ENCODE data around the gene STAG3.
"Not testable (repeated sequence)": the region's sequence is repeated elsewhere in the genome, so short reads cannot be mapped to it uniquely, and the experiment has no call there.

Gene STAG3

GRCh38 chr7:100173806-100174495 is 3.8 kb upstream of the STAG3 start:
- DNase-seq: no peak

GRCh38 chr7:100174582-100174981 is 3.1 kb upstream of the STAG3 start:
- DNase-seq: no peak

- no peak for DNase-seq
Observed at GRCh38 chr7:100175296-100175935, 2.3 kb upstream of the STAG3 start.

GRCh38 chr7:100176096-100177044 is 1.3 kb upstream of the STAG3 start:
- no peak for DNase-seq

- DNase-seq: not testable (repeated sequence)
Observed at GRCh38 chr7:100180084-100180483, 2.4 kb downstream of the STAG3 start.

- DNase-seq: peak in 1 of 5 experiments; percentile 51
Observed at GRCh38 chr7:100182616-100183015, 4.9 kb downstream of the STAG3 start.

- not testable (repeated sequence) for DNase-seq
Observed at GRCh38 chr7:100183090-100183489, 5.4 kb downstream of the STAG3 start.

- DNase-seq: no peak
Observed at GRCh38 chr7:100185726-100186125, 8.0 kb downstream of the STAG3 start.

GRCh38 chr7:100189061-100189460 is 11.3 kb downstream of the STAG3 start:
- DNase-seq: no peak

GRCh38 chr7:100190048-100190711 is 12.5 kb downstream of the STAG3 start:
- peak in 2 of 5 experiments; percentile 39 to 71 for DNase-seq

GRCh38 chr7:100191775-100192174 is 14.1 kb downstream of the STAG3 start:
- DNase-seq: no peak

GRCh38 chr7:100192281-100192862 is 14.7 kb downstream of the STAG3 start:
- not testable (repeated sequence) for DNase-seq

GRCh38 chr7:100192969-100193368 is 15.3 kb downstream of the STAG3 start:
- no peak for DNase-seq

GRCh38 chr7:100195222-100195621 is 17.5 kb downstream of the STAG3 start:
- no peak for DNase-seq

GRCh38 chr7:100195901-100196322 is 18.2 kb downstream of the STAG3 start:
- DNase-seq: not testable (repeated sequence)

GRCh38 chr7:100198266-100198665 is 20.5 kb downstream of the STAG3 start:
- DNase-seq: no peak

GRCh38 chr7:100200693-100201092 is 23.0 kb downstream of the STAG3 start:
- no peak for DNase-seq

GRCh38 chr7:100204454-100204853 is 26.7 kb downstream of the STAG3 start:
- no peak for DNase-seq

- DNase-seq: peak in 2 of 5 experiments; percentile 5 to 93
Observed at GRCh38 chr7:100208911-100209408, 31.2 kb downstream of the STAG3 start.

GRCh38 chr7:100209493-100209892 is 31.8 kb downstream of the STAG3 start:
- DNase-seq: no peak

- DNase-seq: no peak
Observed at GRCh38 chr7:100210805-100211204, 33.1 kb downstream of the STAG3 start.

- peak in 2 of 5 experiments; percentile 59 to 74 for DNase-seq
Observed at GRCh38 chr7:100211342-100211780, 33.6 kb downstream of the STAG3 start.

Data from T-helper 2 cell (primary cell).